ENCODE results near the gene CST2. TPM values are rescaled to one million over a fixed set of nuclear protein-coding genes. Genes with fewer than 3 reads are reported as not detected.

Gene CST2
- total and polyA plus RNA-seq, 5 donors, result not detected

Other genes with a start within 250 kb of the CST2 start
- gene CST9, start 220.8 kb downstream of the CST2 start, total RNA-seq, result not detected
- gene CST9, start 220.8 kb downstream of the CST2 start, polyA plus RNA-seq, result not detected
- gene CST3, start 188.8 kb downstream of the CST2 start, total RNA-seq, result 1,000 to 10,000 TPM in 1 of 4 donors, 100 to 1,000 TPM in 3; 785 to 1,029 (median 931) TPM
- gene CST3, start 188.8 kb downstream of the CST2 start, polyA plus RNA-seq, result 1,076 TPM
- not detected for gene CST4, start 137.7 kb downstream of the CST2 start, total RNA-seq
- gene CST4, start 137.7 kb downstream of the CST2 start, polyA plus RNA-seq, result not detected
- not detected for gene CST1, start 75.8 kb downstream of the CST2 start, total RNA-seq
- gene CST1, start 75.8 kb downstream of the CST2 start, polyA plus RNA-seq, result not detected
- gene CST5, start 53.0 kb upstream of the CST2 start, total RNA-seq, result not detected
- gene CST5, start 53.0 kb upstream of the CST2 start, polyA plus RNA-seq, result not detected
- gene GGTLC1, start 162.1 kb upstream of the CST2 start, total RNA-seq, result not detected
- gene GGTLC1, start 162.1 kb upstream of the CST2 start, polyA plus RNA-seq, result not detected